Chondrocyte (in vitro differentiated cells): ENCODE results near the gene GLCCI1. TPM values are rescaled to one million over a fixed set of nuclear protein-coding genes. Genes with fewer than 3 reads are reported as not detected.
"Not testable (repeated sequence)": the region's sequence is repeated elsewhere in the genome, so short reads cannot be mapped to it uniquely, and the experiment has no call there.

Experiments used
- DNase-seq: peaks from one replicate; pipeline ENCODE4 v3.0.0; 2021; ENCODE audit warnings: mixed read lengths, low spot score
- H3K27ac Mint-ChIP-seq: one replicate; pipeline ENCODE4 v1.8.0; 2021; ENCODE audit warnings: mild to moderate bottlenecking, moderate library complexity, mixed read lengths; ENCODE audit not compliant: unreplicated experiment
- H3K27me3 Mint-ChIP-seq: 2 replicates; pipeline ENCODE4 v1.8.0; 2021; ENCODE audit warnings: low read depth, mixed read lengths
- H3K36me3 Mint-ChIP-seq: 2 replicates; pipeline ENCODE4 v1.8.0; 2021; ENCODE audit warnings: low read depth, mixed read lengths
- H3K4me1 Mint-ChIP-seq: 2 replicates; pipeline ENCODE4 v1.8.0; 2021; ENCODE audit warnings: low read depth, mild to moderate bottlenecking, mixed read lengths
- H3K4me3 Mint-ChIP-seq: one replicate; pipeline ENCODE4 v1.8.0; 2021; ENCODE audit warnings: mild to moderate bottlenecking, moderate library complexity, mixed read lengths; ENCODE audit not compliant: unreplicated experiment
- H3K9me3 Mint-ChIP-seq: 2 replicates; pipeline ENCODE4 v1.8.0; 2021; ENCODE audit warnings: low read depth, mixed read lengths
- CTCF ChIP-seq: fragments of 200-600 bp; sonication (generic); IDR thresholded peaks from 2 replicates; pipeline ENCODE4 v1.5.0; 2021; ENCODE audit warnings: antibody characterized with exemption, mild to moderate bottlenecking, moderate library complexity
- total RNA-seq: library from RNA; stranded (reverse); gene quantifications from 3 replicates; pipeline ENCODE4 v1.2.1, GENCODE V29; 2021

GLCCI1 gene
- total RNA-seq, 1 donor from 2014 or later, result 10.2 TPM

GRCh38 chr7:8044761-8045430 is 76.3 kb downstream of the GLCCI1 start:
- H3K27me3 Mint-ChIP-seq, result no peaks in the 10 kb centered on the region
- DNase-seq, result no peak
- H3K27ac Mint-ChIP-seq, result no peak overlapping the region
- peaks cover 12% of the 10 kb centered on the region for H3K36me3 Mint-ChIP-seq
- peaks cover 6% of the 10 kb centered on the region for H3K9me3 Mint-ChIP-seq
- peaks cover 15% of the 10 kb centered on the region for H3K4me1 Mint-ChIP-seq
- H3K4me3 Mint-ChIP-seq, result no peak overlapping the region
- TF ChIP-seq CTCF, result no peak

GRCh38 chr7:8048067-8048466 is 79.5 kb downstream of the GLCCI1 start:
- peaks cover 12% of the 10 kb centered on the region for H3K36me3 Mint-ChIP-seq
- H3K27ac Mint-ChIP-seq, H3K27me3 Mint-ChIP-seq, DNase-seq, H3K4me1 Mint-ChIP-seq, H3K9me3 Mint-ChIP-seq, H3K4me3 Mint-ChIP-seq: not testable (repeated sequence)

- no peak overlapping the region for H3K4me3 Mint-ChIP-seq
- peaks cover 12% of the 10 kb centered on the region for H3K36me3 Mint-ChIP-seq
- no peak overlapping the region for H3K27ac Mint-ChIP-seq
- DNase-seq, result no peak
- TF ChIP-seq CTCF, result no peak
- H3K9me3 Mint-ChIP-seq, result peaks cover 6% of the 10 kb centered on the region
- H3K27me3 Mint-ChIP-seq, result no peaks in the 10 kb centered on the region
- no peaks in the 10 kb centered on the region for H3K4me1 Mint-ChIP-seq
These were observed 82.8 kb downstream of the GLCCI1 start for GRCh38 chr7:8051373-8051772.

GRCh38 chr7:8051998-8052397 is 83.4 kb downstream of the GLCCI1 start:
- TF ChIP-seq CTCF, result no peak
- H3K4me1 Mint-ChIP-seq, result no peaks in the 10 kb centered on the region
- H3K27me3 Mint-ChIP-seq, result no peaks in the 10 kb centered on the region
- no peak for DNase-seq
- no peak overlapping the region for H3K4me3 Mint-ChIP-seq
- peaks cover 12% of the 10 kb centered on the region for H3K36me3 Mint-ChIP-seq
- no peak overlapping the region for H3K27ac Mint-ChIP-seq
- peaks cover 6% of the 10 kb centered on the region for H3K9me3 Mint-ChIP-seq

GRCh38 chr7:8052824-8053223 is 84.2 kb downstream of the GLCCI1 start:
- no peak for DNase-seq
- Mint-ChIP-seq H3K9me3 (peaks cover 6% of the 10 kb centered on the region), H3K4me1 (no peaks in the 10 kb centered on the region), H3K4me3 (no peak overlapping the region), H3K27ac (no peak overlapping the region), H3K36me3 (peaks cover 12% of the 10 kb centered on the region), H3K27me3 (no peaks in the 10 kb centered on the region)
- no peak for TF ChIP-seq CTCF

- Mint-ChIP-seq H3K36me3 (peaks cover 7% of the 10 kb centered on the region), H3K4me3 (no peak overlapping the region), H3K4me1 (no peaks in the 10 kb centered on the region), H3K27ac (no peak overlapping the region), H3K9me3 (no peaks in the 10 kb centered on the region), H3K27me3 (no peaks in the 10 kb centered on the region)
- TF ChIP-seq CTCF, result no peak
- DNase-seq, result no peak
These were observed 87.8 kb downstream of the GLCCI1 start for GRCh38 chr7:8056439-8056838.
